AG04450 (cell line): Measurements from ENCODE around the gene PARD3. TPM values are rescaled to one million over a fixed set of nuclear protein-coding genes. Genes with fewer than 3 reads are reported as not detected.
A peak's percentile ranks its signal among the peaks of the same experiment; 100 is the strongest.

Experiments
- CTCF ChIA-PET: fragments of 300-600, 350-600 bp; formaldehyde crosslinking; extraction: SDS; loops from one replicate; lab custom pipeline; 2022; ENCODE audit warnings: antibody characterized with exemption, inconsistent platforms; lab: Charles Lee
- POLR2A ChIA-PET: fragments of 350-600 bp; formaldehyde crosslinking; extraction: SDS; loops from one replicate; lab custom pipeline; 2021; ENCODE audit warnings: antibody characterized with exemption, inconsistent platforms; lab: Yijun Ruan, JAX
- DNase-seq: peaks from one replicate; pipeline ENCODE4 v3.0.0-alpha.2; 2011; ENCODE audit warnings: low read depth, low spot score
- H3K27ac ChIP-seq: one replicate; pipeline ENCODE4 v1.5.1; 2012; ENCODE audit warnings: low read depth, low read length, control low read depth
- H3K27me3 ChIP-seq: one replicate; pipeline ENCODE4 v1.6.0; 2012; ENCODE audit warnings: low read length; ENCODE audit not compliant: control insufficient read depth, insufficient read depth
- H3K4me3 ChIP-seq: 2 replicates; pipeline ENCODE4 v1.5.1; 2011; ENCODE audit warnings: mild to moderate bottlenecking, low read depth, low read length, control low read depth
- H3K9me3 ChIP-seq: 2 replicates; pipeline ENCODE4 v1.5.1; 2012; ENCODE audit warnings: low read length; ENCODE audit not compliant: control insufficient read depth, insufficient read depth
- CTCF ChIP-seq: IDR thresholded peaks from 2 replicates; pipeline ENCODE4 v1.5.1; 2011; ENCODE audit warnings: low read depth, low read length, control low read depth, inconsistent platforms
- polyA plus RNA-seq: library from polyadenylated mRNA; depleted of rRNA; stranded (reverse); fragments of >200 nt; gene quantifications from 2 replicates; pipeline ENCODE4 v1.2.3, GENCODE V29; 2011

PARD3 gene
- polyA plus RNA-seq, 1 experiment = 43.1 TPM

- Histone ChIP-seq H3K27ac (no peak overlapping the region), H3K4me3 (no peak overlapping the region), H3K9me3 (no peaks in the 10 kb centered on the region), H3K27me3 (no peaks in the 10 kb centered on the region)
- ChIA-PET CTCF (interaction anchor here (0.7 to 2.6 kb wide), 38 partner anchors 10 to 1494 kb away, joined by 3 to 13 read pairs (median 4); no protein-coding TSS in a partner anchor), POLR2A (no interaction called here)
- no peak for DNase-seq
- TF ChIP-seq CTCF = peak; percentile 99
Measured at GRCh38 chr10:34637418-34637911, 177.6 kb downstream of the PARD3 start.

GRCh38 chr10:34635111-34635510, 180.0 kb downstream of the PARD3 start:
- Histone ChIP-seq H3K27ac (no peak overlapping the region), H3K4me3 (no peak overlapping the region), H3K27me3 (no peaks in the 10 kb centered on the region), H3K9me3 (no peaks in the 10 kb centered on the region)
- no peak for DNase-seq
- ChIA-PET CTCF (interaction anchor here (0.9 to 1.3 kb wide), 2 partner anchors 22 to 112 kb away, joined by 3 to 4 read pairs; no protein-coding TSS in a partner anchor), POLR2A (no interaction called here)
- no peak for TF ChIP-seq CTCF

GRCh38 chr10:34633374-34633773, 181.7 kb downstream of the PARD3 start:
- no peak overlapping the region for H3K27ac ChIP-seq
- no peak overlapping the region for H3K4me3 ChIP-seq
- no peaks in the 10 kb centered on the region for H3K9me3 ChIP-seq
- ChIA-PET CTCF (interaction anchor here (0.9 kb wide), 1 partner anchor 112 kb away, joined by 3 read pairs; no protein-coding TSS in a partner anchor), POLR2A (no interaction called here)
- TF ChIP-seq CTCF = no peak
- no peaks in the 10 kb centered on the region for H3K27me3 ChIP-seq
- no peak for DNase-seq

- Histone ChIP-seq H3K4me3 (no peak overlapping the region), H3K27me3 (no peaks in the 10 kb centered on the region), H3K9me3 (no peaks in the 10 kb centered on the region), H3K27ac (no peak overlapping the region)
- ChIA-PET CTCF (no interaction called here), POLR2A (no interaction called here)
- DNase-seq = no peak
- no peak for TF ChIP-seq CTCF
Measured at GRCh38 chr10:34629084-34629483, 186.0 kb downstream of the PARD3 start.

GRCh38 chr10:34628174-34628796, 186.8 kb downstream of the PARD3 start:
- no peak for TF ChIP-seq CTCF
- Histone ChIP-seq H3K4me3 (no peak overlapping the region), H3K9me3 (no peaks in the 10 kb centered on the region), H3K27me3 (no peaks in the 10 kb centered on the region), H3K27ac (no peak overlapping the region)
- ChIA-PET CTCF (interaction anchor here (1.0 kb wide), 1 partner anchor 10 kb away, joined by 3 read pairs; no protein-coding TSS in a partner anchor), POLR2A (no interaction called here)
- no peak for DNase-seq
